ENCODE data around the gene NXPE4.
"Not testable (repeated sequence)": the region's sequence is repeated elsewhere in the genome, so short reads cannot be mapped to it uniquely, and the experiment has no call there.

Gene NXPE4

DNA sequence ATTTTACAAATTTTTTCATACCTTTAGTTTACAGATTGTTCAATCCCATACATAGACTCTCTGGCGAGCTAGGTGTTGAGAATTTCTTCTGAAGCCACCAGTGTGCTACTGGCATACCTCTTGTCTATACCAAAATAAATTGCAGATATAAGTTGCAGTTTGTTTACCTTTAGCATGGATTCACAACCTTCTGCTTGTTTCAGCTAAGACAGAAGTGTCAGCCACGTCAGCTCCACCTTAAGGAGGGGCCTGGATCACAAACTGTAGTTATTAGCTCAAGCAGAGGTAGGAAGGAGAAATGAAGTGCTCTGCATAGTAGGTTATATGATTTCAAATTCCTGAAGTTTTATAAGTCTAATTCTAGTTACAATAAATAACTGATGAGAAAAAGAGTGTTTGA, at the start of gene NXPE4:
Gene NXPE4 (minus strand): TSS at position 216 of the 400 bp plus-strand sequence. CDS start 1,027 bp downstream, outside the sequence.
- no peak for DNase-seq (ENCODE audit: low read depth, low spot score)

DNA sequence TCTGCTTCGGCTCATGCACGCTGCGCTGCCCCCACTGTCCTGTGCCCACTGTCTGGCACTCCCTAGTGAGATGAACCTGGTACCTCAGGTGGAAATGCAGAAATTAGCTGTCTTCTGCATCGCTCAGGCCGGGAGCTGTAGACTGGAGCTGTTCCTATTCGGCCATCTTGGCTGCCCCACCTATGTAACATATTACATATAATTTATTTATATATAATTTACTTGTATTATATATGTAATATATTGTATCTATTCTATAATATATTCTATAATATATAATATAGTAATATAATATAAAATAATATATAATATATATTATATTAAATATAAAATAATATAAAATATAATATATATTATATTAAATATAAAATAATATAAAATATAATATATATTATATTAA, 43.9 kb upstream of the NXPE4 start:
- DNase-seq (ENCODE audit: low read depth, low spot score) = not testable (repeated sequence)

DNA sequence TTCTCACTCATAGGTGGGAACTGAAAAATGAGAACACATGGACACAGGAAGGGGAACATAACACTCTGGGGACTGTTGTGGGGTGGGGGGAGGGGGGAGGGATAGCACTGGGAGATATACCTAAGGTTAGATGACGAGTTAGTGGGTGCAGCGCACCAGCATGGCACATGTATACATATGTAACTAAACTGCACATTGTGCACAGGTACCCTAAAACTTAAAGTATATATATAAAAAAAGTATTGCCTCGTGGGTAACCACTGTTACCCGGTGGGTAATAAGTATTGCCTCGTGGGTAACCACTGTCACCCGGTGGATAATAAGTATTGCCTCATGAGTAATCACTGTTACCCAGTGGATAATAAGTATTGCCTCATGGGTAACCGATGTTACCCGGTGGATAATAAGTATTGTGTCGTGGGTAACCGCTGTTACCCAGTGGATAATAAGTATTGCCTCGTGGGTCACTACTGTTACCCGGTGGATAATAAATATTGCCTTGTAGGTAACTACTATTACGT, 35.9 kb upstream of the NXPE4 start:
- DNase-seq (ENCODE audit: low read depth, low spot score) = not testable (repeated sequence)

DNA sequence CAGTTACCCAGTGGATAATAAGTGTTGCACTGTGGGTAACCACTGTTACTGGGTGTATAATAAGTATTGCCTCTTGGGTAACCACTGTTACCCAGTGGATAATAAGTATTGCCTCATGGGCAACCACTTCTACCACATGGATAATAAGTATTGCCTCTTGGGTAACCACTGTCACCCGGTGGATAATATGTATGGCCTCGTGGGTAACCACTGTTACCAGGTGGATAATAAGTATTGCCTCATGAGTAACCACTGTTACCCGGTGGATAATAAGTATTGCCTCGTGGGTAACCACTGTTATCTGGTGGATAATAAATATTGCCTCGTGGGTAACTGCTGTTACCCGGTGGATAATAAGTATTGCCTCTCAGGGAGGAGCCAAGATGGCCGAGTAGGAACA, 29.7 kb upstream of the NXPE4 start:
- DNase-seq (ENCODE audit: low read depth, low spot score) = no peak

DNA sequence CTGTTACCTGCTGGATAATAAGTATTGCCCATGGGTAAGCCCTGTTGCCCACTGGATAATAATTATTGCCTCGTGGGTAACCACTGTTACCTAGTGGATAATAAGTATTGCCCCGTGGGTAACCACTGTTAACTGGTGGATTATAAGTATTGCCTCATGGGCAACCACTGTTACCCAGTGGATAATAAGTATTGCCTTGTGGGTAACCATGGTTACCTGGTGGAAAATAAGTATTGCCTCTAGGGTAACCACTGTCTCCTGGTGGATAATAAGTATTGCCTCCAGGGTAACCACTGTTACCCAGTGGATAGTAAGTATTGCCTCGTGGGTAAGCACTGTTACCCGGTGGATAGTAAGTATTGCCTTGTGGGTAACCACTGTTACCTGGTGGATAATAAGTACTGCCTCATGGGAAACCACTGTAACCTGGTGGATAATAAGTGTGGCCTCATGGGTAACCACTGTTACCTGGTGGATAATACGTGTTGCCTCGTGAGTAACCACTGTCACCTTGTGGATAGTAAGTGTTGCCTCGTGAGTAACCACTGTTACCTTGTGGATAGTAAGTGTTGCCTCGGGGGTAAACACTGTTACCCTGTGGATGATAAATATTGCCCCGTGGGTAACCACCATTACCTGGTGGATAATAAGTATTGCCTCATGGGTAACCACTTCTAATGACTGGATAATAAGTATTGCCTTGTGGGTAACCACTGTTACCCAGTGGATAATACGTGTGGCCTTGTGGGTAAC, 29.0 kb upstream of the NXPE4 start:
- DNase-seq (ENCODE audit: low read depth, low spot score) = no peak

DNA sequence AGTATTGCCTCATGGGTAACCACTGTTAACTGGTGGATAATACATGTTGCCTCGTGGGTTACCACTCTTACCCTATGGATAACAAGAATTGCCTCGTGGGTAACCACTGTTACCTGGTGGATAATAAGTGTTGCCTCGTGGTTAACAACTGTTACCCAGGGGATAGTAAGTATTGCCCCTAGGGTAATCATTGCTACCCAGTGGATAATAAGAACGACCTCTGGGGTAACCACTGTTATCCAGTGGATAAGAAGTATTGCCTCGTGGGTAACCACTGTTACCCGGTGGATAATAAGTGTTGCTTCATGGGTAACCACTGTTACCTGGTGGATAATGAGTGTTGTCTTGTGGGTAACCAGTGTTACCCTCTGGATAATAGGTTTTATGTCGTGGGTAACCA, 28.1 kb upstream of the NXPE4 start:
- DNase-seq (ENCODE audit: low read depth, low spot score) = no peak

DNA sequence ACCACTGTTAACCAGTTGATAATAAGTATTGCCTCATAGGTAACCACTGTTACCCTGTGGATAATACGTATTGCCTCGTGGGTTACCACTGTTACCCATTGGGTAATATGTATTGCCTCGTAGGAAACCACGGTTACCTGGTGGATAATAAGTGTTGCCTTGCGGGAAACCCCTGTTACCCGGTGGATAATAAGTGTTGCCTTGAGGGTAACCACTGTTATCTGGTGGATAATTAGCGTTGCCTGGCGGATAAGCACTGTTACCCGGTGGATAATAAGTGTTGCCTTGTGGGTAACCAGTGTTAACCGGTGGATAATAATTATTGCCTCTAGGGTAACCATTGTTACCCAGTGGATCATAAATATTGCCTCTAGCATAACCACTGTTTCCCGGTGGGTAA, 27.3 kb upstream of the NXPE4 start:
- DNase-seq (ENCODE audit: low read depth, low spot score) = no peak

DNA sequence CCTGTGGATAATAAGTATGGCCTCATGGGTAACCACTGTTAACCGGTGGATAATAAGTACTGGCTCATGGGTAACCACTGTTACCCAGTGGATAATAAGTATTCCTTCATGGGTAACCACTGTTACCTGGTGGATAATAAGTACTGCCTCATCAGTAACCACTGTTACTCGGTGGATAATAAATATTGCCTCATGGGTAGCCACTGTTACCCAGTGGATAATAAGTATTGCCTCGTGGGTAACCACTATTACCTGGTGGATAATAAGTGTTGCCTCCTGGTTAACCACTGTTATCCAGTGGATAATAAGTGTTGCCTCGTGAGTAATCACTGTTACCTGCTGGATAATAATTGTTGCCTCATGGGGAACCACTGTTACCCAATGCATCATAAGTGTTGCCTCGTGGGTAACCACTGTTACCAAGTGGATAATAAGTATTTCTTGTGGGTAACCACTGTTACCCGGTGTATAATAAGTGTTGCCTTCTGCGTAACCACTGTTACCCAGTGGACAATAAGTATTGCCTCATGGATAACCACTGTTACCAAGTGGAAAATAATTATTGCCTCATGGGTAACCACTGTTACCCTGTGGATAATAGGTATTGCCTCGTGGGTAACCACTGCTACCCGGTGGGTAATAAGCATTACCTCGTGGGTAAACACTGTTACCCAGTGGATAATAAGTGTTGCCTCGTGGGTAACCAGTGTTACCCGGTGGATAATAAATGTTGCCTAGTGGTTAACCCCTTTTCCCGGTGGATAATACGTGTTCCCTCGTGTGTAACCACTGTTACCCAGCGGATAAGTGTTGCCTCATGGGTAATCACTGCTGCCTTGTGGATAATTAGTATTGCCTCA, 26.6 kb upstream of the NXPE4 start:
- DNase-seq (ENCODE audit: low read depth, low spot score) = no peak

DNA sequence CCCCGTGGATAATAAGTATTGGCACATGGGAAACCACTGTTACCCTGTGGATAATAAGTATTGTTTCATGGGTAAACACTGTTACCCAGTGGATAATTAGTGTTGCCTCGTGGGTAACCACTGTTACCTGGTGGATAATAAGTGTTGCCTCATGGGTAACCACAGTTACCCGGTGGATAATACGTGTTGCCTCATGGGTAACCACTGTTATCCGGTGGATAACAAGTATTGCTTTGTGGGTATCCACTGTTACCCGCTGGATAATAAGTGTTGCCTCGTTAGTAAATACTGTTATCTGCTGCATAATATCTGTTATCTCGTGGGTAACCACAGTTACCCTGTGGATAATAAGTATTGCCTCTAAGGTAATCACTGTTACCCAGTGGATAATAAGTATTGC, 25.5 kb upstream of the NXPE4 start:
- DNase-seq (ENCODE audit: low read depth, low spot score) = no peak

DNA sequence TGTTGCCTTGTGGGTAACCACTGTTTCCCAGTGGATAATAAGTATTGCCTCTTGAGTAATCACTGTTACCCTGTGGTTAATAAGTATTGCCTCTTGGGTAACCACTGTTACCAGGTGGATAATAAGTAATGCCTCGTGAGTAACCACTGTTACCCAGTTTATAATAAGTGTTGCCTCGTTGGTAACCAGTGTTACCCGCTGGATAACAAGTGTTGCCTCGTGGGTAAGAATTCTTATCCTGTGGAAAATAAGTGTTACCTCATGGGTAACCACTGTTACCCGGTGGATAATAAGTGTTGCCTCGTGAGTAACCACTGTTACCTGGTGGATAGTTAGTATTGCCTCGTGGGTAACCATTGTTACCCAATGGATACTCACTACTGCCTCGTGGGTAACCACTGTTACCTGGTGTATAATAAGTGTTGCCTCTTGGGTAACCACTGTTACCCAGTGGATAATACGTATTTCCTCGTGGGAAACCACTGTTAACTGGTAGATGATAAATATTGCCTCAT, 24.1 kb upstream of the NXPE4 start:
- DNase-seq (ENCODE audit: low read depth, low spot score) = no peak

DNA sequence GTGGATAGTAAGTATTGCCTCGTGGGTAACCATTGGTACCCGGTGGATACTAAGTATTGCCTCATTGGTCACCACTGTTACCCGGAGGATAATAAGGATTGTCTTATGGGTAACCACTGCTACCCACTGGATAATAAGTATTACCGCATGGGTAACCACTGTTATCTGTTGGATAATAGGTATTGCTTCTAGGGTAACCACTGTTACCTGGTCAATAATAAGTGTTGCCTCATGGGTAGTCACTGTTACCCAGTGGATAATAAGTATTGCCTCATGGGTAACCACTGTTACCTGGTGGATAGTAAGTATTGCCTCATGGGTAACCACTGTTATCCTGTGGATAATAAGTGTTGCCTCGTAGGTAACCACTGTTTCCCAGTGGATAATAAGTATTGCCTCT, 22.6 kb upstream of the NXPE4 start:
- DNase-seq (ENCODE audit: low read depth, low spot score) = no peak

DNA sequence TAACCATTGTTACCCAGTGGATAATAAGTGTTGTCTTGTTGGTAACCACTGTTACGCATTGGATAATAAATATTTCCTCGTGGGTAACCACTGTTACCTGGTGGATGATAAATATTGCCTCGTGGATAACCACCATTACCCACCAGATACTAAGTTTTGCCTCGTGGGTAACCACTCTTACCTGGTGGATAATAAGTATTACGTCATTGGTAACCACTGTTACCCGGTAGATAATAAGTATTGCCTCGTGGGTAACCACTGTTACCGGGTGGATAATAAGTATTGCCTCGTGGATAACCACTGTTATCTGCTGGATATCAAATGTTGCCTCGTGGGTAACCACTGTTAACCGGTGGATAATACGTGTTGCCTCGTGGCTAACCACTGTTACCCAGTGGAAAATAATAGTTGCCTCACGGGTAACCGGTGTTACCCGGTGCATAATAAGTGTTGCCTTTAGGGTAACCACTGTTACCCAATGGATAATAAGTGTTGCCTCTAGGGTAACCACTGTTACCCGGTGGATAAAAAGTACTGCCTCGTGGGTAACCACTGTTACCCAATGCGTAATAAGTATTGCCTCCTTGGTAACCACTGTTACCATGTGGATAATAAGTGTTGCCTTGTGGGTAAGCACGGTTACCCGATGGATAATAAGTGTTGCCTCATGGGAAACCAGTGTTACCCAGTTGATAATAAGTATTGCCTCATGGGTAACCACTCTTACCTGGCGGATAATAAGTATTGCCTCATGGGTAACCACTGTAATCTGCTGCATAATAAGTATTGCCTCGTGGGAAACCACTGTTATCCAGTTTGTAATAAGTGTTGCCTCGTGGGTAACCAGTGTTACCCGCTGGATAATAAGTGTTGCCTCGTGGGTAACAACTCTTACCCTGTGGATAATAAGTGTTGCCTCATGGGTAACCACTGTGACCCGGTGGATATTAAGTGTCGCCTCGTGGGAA, 21.9 kb upstream of the NXPE4 start:
- DNase-seq (ENCODE audit: low read depth, low spot score) = no peak

DNA sequence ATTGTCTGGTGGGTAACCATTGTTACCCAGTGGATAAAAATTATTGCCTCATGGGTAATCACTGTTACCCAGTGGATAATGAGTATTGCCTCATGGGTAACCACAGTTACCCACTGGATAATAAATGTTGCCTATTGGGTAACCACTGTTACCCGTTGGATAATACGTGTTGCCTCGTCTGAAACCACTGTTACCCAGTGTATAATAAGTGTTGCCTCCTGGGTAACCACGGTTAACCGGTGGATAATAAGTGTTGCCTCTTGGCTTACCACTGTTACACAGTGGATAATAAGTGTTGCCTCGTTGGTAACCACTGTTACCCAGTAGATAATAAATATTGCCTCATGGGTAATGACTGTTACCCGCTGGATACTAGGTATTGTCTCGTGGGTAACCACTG, 20.9 kb upstream of the NXPE4 start:
- no peak for DNase-seq (ENCODE audit: low read depth, low spot score)

DNA sequence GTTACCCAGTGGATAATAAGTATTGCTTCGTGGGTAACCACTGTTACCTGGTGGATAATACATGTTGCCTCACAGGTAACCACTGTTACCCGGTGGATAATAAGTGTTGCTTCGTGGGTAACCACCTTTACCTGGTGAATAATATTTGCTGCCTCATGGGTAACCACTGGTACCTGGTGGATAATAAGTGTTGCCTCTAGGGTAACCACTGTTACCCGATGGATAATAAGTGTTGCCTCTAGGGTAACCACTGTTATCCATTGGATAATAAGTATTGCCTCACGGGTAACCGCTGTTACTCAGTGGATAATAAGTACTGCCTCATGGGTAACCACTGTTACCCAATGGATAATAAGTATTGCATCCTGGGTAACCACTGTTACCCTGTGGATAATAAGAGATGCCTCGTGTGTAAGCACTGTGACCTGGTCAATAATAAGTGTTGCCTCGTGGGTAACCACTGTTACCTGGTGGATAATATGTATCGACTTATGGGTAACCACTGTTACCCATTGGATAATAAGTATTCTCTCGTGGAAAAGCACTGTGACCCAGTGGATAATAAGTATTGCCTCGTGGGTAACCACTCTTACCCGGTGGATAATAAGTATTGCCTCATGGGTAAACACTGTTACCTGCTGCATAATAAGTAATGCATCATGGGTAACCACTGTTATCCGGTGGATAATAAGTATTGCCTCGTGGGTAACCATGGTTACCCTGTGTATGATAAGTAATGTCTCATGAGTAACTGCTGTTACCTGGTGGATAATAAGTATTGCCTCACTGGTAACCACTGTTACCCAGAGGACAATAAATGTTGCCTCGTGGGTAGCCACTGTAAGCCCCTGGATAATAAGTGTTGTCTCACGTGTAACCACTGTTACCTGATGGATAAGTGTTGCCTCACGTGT, 20.1 kb upstream of the NXPE4 start:
- DNase-seq (ENCODE audit: low read depth, low spot score) = no peak

DNA sequence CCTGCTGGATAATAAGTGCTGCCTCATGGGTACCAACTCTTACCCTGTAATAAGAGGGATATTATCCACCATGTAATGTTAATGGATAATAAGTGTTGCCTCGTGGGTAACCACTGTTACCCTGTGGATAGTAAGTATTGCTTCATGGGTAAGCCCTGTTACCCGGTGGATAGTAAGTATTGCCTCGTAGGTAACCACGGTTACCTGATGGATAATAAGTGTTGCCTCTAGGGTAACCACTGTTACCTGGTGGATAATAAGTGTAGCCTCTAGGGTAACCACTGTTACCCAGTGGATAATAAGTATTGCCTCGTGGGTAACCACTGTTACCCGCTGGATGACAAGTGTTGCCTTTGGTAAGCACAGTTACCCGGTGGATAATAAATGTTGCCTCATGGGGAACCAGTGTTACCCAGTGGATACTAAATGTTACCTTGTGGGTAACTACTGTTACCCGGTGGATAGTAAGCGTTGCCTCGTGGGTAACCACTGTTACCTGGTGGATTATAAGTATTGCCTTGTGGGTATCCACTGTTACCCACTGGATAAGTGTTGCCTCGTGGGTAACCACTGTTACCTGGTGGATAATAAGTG, 18.6 kb upstream of the NXPE4 start:
- DNase-seq (ENCODE audit: low read depth, low spot score) = no peak

DNA sequence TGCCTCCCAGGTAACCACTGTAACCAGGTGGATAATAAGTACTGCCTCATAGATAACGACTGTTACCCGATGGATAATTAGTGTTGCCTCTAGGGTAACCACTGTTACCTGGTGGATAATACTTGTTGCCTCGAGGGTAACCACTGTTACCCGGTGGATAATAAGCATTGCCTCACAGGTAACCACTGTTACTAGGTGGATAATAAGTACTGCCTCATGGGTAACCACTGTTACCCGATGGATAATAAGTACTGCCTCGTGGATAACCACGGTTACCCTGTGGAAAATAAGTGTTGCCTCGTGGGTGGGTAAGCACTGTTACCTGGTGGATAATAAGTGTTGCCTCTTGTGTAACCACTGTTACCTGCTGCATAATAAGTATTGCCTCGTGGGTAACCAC, 17.5 kb upstream of the NXPE4 start:
- not testable (repeated sequence) for DNase-seq (ENCODE audit: low read depth, low spot score)

DNA sequence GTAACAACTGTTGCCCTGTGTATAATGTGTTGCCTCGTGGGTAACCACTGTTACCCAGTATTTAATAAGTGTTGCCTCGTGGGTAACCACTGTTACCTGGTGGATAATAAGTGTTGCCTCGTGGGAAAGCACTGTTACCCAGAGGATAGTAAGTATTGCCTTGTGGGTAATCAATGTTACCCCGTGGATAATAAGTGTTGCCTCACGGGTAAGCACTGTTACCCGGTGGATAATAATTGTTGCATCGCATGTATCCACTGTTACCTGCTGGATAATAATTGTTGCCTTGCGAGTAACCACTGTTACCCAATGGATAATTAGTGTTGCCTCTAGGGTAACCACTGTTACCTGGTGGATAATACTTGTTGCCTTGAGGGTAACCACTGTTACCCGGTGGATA, 17.1 kb upstream of the NXPE4 start:
- no peak for DNase-seq (ENCODE audit: low read depth, low spot score)

DNA sequence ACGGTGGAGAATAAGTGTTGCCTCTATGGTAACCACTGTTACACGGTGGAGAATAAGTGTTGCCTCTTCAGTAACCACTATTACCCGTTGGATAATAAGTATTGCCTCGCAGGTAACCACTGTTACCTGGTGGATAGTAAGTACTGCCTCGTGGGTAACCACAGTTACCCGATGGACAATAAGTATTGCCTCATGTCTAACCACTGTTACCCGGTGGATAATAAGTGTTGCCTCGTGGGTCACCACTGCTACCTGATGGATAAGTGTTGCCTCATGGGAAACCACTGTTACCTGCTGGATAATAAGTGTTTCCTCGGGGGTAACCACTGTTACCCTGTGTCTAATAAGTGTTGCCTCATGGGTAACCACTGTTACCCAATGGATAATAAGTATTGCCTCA, 16.6 kb upstream of the NXPE4 start:
- not testable (repeated sequence) for DNase-seq (ENCODE audit: low read depth, low spot score)

DNA sequence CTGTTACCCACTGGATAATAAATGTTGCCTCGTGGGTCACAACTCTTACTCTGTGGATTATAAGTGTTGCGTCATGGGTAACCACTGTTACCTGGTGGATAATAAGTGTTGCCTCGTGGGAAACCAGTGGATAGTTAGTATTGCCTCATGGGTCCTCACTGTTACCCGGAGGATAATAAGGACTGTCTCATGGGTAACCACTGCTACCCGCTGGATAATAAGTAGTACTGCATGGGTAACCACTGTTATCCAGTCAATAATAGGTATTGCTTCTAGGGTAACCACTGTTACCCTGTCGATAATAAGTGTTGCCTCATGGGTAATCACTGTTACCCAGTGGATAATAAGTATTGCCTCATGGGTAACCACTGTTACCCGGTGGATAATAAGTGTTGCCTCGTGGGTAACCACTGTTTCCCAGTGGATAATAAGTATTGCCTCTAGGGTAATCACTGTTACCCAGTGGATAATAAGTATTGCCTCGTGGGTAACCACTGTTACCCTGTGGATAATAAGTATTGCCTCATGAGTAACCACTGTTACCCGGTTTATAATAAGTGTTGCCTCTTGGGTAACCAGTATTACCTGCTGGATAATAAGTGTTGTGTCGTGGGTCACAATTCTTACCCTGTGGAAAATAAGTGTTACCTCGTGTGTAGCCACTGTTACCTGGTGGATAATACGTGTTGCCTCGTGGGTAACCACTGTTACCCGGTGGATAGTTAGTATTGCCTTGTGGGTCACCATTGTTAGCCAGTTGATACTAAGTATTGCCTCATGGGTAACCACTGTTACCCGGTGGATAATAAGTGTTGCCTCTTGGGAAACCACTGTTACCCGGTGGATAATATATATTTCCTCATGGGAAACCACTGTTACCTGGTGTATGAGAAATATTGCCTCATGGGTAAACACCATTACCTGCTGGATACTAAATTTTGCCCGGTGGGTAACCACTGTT, 15.7 kb upstream of the NXPE4 start:
- no peak for DNase-seq (ENCODE audit: low read depth, low spot score)

All from smooth muscle cell of the brain vasculature (primary cell).